Upper lobe of right lung (tissue), 1 donor: ENCODE measurements around the gene SEMA4C. TPM values are rescaled to one million over a fixed set of nuclear protein-coding genes. Genes with fewer than 3 reads are reported as not detected.

Experiments
- ATAC-seq: fragments of 200-7000 bp; cut with Tn5 transposase; one replicate; pipeline ENCODE4 v1.9.1; 2020; ENCODE audit warnings: mild to moderate bottlenecking, moderate library complexity
- DNase-seq: peaks from one replicate; pipeline ENCODE4 v3.0.0-alpha.2; 2020
- H3K27ac ChIP-seq: fragments of 200-600 bp; one replicate; pipeline ENCODE4 v1.8.0; 2022
- H3K27me3 ChIP-seq: fragments of 200-600 bp; one replicate; pipeline ENCODE4 v1.8.0; 2022; ENCODE audit warnings: mild to moderate bottlenecking
- H3K36me3 ChIP-seq: fragments of 200-600 bp; one replicate; pipeline ENCODE4 v1.8.0; 2022
- H3K4me1 ChIP-seq: fragments of 200-600 bp; one replicate; pipeline ENCODE4 v1.8.0; 2022
- H3K4me3 ChIP-seq: fragments of 200-600 bp; one replicate; pipeline ENCODE4 v1.8.0; 2022; ENCODE audit warnings: mild to moderate bottlenecking
- H3K9me3 ChIP-seq: fragments of 200-600 bp; one replicate; pipeline ENCODE4 v1.8.0; 2022
- intact Hi-C: fragments of 100-400 bp; cut with DNase I; formaldehyde crosslinking; loops from one replicate; pipeline ENCODE4 v1.11.0; 2022
- total RNA-seq: library from RNA; stranded (reverse); fragmentation: NEBNext Ultra II Directional; extraction: Animal tissue kit (Norgen Biotek cat#: 25700); gene quantifications from one replicate; pipeline ENCODE4 v1.2.1, GENCODE V29; 2021
- TF ChIP-seq, protein P1 (sequence below): fragments of 200-600 bp; IDR thresholded peaks from one replicate; pipeline ENCODE4 v1.8.0; 2022; ENCODE audit warnings: antibody characterized with exemption
- donor health status: DM: no; HTN: yes; CAD: no; lungs with severe emphysema.

Gene SEMA4C
- total RNA-seq, 1 donor from 2014 or later = 37.7 TPM

DNA sequence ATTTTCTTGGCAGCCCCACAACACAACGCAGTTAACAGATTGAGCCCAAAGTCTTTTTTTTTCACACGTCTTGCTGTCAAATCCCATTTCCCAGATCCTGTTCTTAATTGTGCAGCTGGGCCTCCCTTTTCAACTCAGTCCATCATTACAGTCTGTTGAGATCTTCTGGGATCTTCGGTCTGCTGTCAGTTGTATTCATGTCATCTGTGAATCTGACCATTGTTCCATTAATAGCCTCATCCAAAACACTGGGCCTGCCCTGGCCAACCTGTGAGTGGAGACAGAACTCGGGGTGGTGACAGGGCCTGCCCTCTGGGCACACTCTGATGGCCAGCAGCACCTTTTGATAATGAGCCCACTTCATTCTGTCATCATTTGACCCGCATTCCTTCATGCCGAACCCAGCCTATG lies 39.7 kb upstream of the SEMA4C start:
- intact Hi-C loops = no loop called here
- H3K4me3 ChIP-seq = no peak overlapping the region
- ATAC-seq (no peak), DNase-seq (no peak)
- TF ChIP-seq, protein P1, sequence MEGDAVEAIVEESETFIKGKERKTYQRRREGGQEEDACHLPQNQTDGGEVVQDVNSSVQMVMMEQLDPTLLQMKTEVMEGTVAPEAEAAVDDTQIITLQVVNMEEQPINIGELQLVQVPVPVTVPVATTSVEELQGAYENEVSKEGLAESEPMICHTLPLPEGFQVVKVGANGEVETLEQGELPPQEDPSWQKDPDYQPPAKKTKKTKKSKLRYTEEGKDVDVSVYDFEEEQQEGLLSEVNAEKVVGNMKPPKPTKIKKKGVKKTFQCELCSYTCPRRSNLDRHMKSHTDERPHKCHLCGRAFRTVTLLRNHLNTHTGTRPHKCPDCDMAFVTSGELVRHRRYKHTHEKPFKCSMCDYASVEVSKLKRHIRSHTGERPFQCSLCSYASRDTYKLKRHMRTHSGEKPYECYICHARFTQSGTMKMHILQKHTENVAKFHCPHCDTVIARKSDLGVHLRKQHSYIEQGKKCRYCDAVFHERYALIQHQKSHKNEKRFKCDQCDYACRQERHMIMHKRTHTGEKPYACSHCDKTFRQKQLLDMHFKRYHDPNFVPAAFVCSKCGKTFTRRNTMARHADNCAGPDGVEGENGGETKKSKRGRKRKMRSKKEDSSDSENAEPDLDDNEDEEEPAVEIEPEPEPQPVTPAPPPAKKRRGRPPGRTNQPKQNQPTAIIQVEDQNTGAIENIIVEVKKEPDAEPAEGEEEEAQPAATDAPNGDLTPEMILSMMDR = no peak
- no peaks in the 10 kb centered on the region for H3K36me3 ChIP-seq
- no peaks in the 10 kb centered on the region for H3K9me3 ChIP-seq
- no peak overlapping the region for H3K27ac ChIP-seq
- peaks cover 38% of the 10 kb centered on the region for H3K4me1 ChIP-seq
- no peaks in the 10 kb centered on the region for H3K27me3 ChIP-seq

DNA sequence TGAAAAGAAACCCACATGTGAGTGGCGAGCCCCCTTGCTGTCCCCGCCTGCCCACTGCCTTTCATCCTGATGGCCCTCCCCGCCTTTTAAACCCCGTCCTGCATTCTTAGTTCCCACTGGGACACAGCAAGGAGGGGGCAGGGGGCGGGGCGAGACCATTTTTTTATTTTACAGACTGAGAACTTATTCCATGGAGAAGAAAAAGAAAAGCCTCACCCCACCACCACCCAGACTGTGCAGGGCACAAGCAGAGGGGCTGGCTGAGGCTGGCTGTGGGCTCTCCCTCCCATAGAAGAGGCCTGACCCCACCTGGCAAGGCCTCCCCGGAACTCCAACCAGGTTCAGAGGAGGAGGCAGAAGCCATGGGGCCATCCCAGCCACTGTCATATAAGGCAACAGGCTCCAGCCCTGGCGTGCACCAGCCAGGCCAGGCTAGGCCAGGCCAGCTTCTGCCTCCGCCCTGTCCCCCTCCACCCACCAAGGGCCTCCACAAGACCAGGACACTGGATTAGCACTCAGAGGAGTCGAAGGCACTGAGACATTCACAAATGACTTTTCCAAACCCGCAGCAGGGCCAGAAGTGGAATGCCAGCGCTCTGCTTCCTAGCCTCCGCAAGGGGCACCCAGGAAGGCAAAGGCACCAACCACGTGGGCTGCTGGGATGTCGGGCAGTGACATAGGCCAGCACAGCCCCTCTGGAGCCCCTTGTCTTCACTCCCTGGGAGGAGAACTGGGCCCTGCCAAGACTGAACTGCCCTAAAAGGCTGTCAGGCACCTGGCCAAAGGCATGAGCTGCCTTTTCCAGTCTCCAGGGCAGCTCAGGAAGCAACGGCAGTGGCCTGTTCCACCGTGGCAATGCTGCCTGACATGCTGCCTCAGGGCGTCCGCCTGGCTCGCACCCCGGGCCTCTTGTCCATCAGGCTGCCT lies 37.5 kb upstream of the SEMA4C start:
- no peaks in the 10 kb centered on the region for H3K27me3 ChIP-seq
- H3K4me3 ChIP-seq = peak overlapping the region; percentile 12
- intact Hi-C loops = no loop called here
- peaks cover 19% of the 10 kb centered on the region for H3K4me1 ChIP-seq
- ATAC-seq (peak; percentile 89), DNase-seq (no peak)
- no peaks in the 10 kb centered on the region for H3K36me3 ChIP-seq
- H3K9me3 ChIP-seq = no peaks in the 10 kb centered on the region
- TF ChIP-seq, protein P1 = no peak
- H3K27ac ChIP-seq = peak overlapping the region; percentile 82

DNA sequence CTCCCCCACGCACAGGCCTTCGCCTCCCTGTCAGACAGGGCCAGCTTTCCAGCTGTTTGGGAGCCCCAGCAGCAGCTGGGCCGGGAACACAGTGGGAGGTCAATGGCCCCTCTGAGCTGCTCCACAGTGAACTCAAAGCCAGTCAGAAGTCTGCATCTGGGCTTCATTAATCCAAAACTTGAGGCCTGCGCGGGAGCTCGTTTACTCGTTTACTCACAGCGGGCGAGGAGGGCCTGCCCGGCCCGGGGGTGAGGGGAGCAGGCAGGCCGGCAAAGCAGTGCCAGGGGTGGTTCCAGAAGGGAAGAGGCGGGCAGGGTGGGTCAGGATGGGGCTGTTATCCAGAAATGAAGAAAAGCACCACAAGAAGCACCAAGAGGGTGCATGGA lies 36.8 kb upstream of the SEMA4C start:
- no peaks in the 10 kb centered on the region for H3K27me3 ChIP-seq
- ATAC-seq = peak; percentile 21
- H3K36me3 ChIP-seq = no peaks in the 10 kb centered on the region
- TF ChIP-seq, protein P1 = no peak
- H3K4me3 ChIP-seq = peak overlapping the region; percentile 12
- intact Hi-C loops = no loop called here
- H3K4me1 ChIP-seq = peaks cover 15% of the 10 kb centered on the region
- H3K9me3 ChIP-seq = no peaks in the 10 kb centered on the region
- DNase-seq = no peak
- H3K27ac ChIP-seq = peak overlapping the region; percentile 82

DNA sequence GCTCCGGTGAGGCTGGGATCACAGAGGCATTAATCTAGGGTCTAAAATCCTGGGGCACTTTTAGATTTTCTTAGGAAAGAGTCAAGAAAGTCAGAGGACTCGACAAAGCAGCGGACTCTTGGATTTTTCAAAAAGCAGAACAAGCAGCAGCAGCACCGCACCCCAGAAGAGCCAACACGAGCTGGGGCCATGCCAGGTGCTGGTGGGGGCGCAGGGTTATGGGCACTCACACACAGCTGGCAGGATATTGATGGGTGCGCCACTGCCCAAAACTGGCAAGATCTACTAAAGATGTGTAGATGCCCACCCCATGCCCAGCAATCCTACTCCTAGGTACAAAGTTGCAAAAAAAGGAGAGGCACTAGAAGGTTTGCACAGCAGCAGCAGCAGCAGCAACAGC lies 33.9 kb upstream of the SEMA4C start:
- peaks cover 15% of the 10 kb centered on the region for H3K4me1 ChIP-seq

DNA sequence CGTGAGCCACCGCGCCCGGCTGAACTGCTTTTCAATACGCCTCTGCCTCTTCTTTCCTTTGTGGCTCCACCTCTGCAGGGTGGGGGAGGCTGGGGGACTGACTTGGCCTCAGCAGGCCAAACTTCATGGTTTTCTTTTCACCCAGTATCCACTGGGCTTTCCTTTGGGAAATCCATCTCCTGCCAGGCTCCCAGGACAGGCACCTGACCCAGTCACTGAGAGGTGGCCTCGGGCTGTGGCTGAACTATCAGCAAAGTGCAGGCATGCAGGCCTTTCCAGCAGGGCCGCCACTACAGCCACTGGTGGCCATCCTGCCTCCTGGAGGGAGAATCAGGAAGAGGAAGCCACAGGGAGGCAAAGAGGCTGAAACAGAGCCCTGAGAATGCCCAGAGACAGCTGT lies 33.4 kb upstream of the SEMA4C start:
- no peaks in the 10 kb centered on the region for H3K36me3 ChIP-seq
- H3K27ac ChIP-seq = no peak overlapping the region
- intact Hi-C loops = no loop called here
- no peak overlapping the region for H3K4me3 ChIP-seq
- H3K4me1 ChIP-seq = peaks cover 20% of the 10 kb centered on the region
- DNase-seq (no peak), ATAC-seq (no peak)
- no peaks in the 10 kb centered on the region for H3K27me3 ChIP-seq
- no peaks in the 10 kb centered on the region for H3K9me3 ChIP-seq
- TF ChIP-seq, protein P1 = no peak

More for the DNA sequence above, 33.9 kb upstream of the SEMA4C start:
- H3K4me3 ChIP-seq = no peak overlapping the region
- ATAC-seq (no peak), DNase-seq (no peak)
- no peaks in the 10 kb centered on the region for H3K36me3 ChIP-seq
- intact Hi-C loops = no loop called here
- H3K9me3 ChIP-seq = no peaks in the 10 kb centered on the region
- TF ChIP-seq, protein P1 = no peak
- no peaks in the 10 kb centered on the region for H3K27me3 ChIP-seq
- no peak overlapping the region for H3K27ac ChIP-seq
